IPS-15b (cell line): ENCODE measurements around the gene FAM234B.
"Not testable (repeated sequence)": the region's sequence is repeated elsewhere in the genome, so short reads cannot be mapped to it uniquely, and the experiment has no call there.

Source experiments
- H3K27me3 ChIP-seq: one replicate; pipeline ENCODE4 v1.6.1; 2013; ENCODE audit warnings: low read length; ENCODE audit not compliant: control insufficient read depth, insufficient read depth
- H3K36me3 ChIP-seq: one replicate; pipeline ENCODE4 v1.6.1; 2013; ENCODE audit warnings: low read length; ENCODE audit not compliant: control insufficient read depth, insufficient read depth
- H3K4me1 ChIP-seq: one replicate; pipeline ENCODE4 v1.6.1; 2013; ENCODE audit warnings: mild to moderate bottlenecking, low read length; ENCODE audit not compliant: control insufficient read depth, insufficient read depth
- H3K4me3 ChIP-seq: one replicate; pipeline ENCODE4 v1.5.1; 2013; ENCODE audit warnings: low read depth, low read length
- H3K9ac ChIP-seq: one replicate; pipeline ENCODE4 v1.6.1; 2013; ENCODE audit warnings: low read depth, mild to moderate bottlenecking, low read length
- H3K9me3 ChIP-seq: one replicate; pipeline ENCODE4 v1.6.1; 2013; ENCODE audit warnings: mild to moderate bottlenecking, low read length; ENCODE audit not compliant: control insufficient read depth, insufficient read depth

Gene FAM234B

DNA sequence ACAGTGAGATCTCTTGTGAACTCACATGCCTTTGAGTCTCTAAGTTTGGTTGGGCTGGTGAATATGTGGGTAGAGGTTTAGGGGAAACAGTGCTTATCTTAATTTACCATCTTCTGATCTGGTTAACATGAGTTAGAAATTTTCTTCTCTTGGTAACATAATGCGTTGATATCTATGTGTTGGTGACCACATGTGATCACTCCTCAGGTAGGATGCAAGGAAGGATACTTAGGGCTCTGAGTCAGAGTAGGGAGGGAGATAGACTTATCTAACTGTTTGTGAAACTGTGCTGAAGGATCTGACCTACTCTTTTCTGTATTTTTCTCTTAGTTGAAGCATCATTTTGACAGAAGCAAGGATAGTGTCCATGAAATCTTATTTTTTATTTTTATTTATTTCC lies 23.1 kb downstream of the FAM234B start:
- Histone ChIP-seq H3K4me1 (no peaks in the 10 kb centered on the region), H3K9ac (no peak overlapping the region), H3K9me3 (no peaks in the 10 kb centered on the region), H3K27me3 (no peaks in the 10 kb centered on the region), H3K4me3 (no peak overlapping the region), H3K36me3 (peaks cover 6% of the 10 kb centered on the region)

DNA sequence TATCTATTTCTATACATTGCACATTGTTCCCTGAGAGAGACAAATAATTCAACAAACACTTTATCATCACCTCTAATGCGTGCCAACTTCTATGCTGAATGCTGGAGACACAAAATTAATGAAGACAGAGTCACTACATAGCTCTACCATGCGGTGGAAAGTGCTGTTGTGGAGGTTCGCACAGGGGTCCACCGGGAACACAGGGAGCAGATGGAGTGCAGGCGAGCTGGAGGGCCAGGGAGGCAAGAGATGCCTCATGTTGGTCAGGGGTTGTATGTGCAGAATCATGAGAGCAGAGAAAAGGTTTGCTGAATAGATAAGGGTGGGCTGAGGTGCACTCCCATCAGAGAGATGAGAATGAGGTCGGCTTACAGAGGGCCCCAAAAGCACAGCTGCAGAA lies 25.2 kb downstream of the FAM234B start:
- no peak overlapping the region for H3K9ac ChIP-seq
- H3K9me3 ChIP-seq: no peaks in the 10 kb centered on the region
- peaks cover 6% of the 10 kb centered on the region for H3K36me3 ChIP-seq
- no peaks in the 10 kb centered on the region for H3K4me1 ChIP-seq
- H3K27me3 ChIP-seq: no peaks in the 10 kb centered on the region
- H3K4me3 ChIP-seq: no peak overlapping the region

DNA sequence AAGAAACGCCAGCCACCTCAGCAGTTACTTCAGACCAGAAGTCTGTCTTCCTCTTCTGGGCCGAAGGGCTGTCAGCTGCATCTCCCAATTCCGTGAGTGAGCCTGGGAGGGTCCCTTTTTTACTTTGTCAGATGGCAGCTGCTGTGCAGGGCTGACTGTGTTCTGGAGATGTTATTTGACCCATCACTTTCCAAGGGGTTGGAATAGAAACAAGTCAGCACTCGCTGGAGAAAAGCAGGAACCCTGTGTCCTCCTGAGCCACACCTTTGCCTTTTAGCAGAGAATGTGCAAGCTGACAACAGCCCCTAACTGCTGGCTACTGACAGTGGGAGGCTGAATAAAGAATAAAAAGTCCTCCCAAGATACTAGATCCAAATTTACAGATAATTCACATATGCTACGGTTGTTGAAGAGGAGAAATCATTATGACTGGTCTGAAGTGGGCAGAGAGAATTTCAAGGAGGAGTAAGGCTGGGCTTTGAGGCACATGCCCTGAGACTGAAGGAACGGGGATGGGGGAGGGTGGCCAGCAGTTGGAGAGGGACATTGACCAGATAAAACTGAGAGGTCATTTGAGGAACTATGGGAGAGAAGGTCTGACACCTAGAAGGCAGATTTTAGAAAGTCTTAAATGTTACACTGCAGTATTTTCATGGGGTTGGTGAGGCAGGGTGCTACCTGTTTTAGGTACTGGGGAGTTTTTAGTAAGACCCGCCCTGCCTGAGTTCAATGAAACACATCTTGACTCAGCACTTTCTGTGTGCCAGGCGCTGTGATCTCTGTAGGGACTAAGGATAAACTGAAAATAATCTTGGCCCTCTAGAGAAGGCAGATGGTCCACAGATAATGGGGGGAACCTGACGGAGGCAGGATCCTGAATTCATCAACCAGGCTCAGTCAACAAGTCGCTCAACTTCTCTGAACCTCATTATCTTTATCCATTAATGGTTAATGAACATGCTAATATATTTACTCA lies 27.4 kb downstream of the FAM234B start:
- Histone ChIP-seq H3K4me1 (peaks cover 2% of the 10 kb centered on the region), H3K9ac (no peak overlapping the region), H3K27me3 (no peaks in the 10 kb centered on the region), H3K4me3 (no peak overlapping the region), H3K36me3 (peaks cover 11% of the 10 kb centered on the region), H3K9me3 (no peaks in the 10 kb centered on the region)

DNA sequence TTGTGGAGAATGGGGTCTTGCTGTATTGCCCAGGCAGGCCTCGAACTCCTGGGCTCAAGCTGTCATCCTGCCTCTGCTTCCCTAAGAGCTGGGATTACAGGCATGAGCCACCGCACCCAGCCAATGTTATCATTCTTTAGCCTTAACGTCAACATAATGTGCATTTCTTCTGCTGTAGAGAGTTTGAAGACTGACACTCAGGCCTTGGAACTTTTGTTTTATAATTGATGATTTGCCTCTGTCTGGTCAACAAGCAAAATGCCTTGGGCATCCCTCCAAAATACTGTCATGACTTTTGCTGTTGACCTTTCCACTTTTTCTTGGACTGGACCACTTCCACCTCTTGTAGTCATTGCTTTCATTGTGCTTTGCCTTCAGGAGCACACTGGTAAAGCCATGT lies 29.0 kb downstream of the FAM234B start:
- Histone ChIP-seq H3K9me3 (no peaks in the 10 kb centered on the region), H3K9ac (no peak overlapping the region), H3K4me1 (peaks cover 2% of the 10 kb centered on the region), H3K27me3 (no peaks in the 10 kb centered on the region), H3K36me3 (peaks cover 5% of the 10 kb centered on the region), H3K4me3 (no peak overlapping the region)

DNA sequence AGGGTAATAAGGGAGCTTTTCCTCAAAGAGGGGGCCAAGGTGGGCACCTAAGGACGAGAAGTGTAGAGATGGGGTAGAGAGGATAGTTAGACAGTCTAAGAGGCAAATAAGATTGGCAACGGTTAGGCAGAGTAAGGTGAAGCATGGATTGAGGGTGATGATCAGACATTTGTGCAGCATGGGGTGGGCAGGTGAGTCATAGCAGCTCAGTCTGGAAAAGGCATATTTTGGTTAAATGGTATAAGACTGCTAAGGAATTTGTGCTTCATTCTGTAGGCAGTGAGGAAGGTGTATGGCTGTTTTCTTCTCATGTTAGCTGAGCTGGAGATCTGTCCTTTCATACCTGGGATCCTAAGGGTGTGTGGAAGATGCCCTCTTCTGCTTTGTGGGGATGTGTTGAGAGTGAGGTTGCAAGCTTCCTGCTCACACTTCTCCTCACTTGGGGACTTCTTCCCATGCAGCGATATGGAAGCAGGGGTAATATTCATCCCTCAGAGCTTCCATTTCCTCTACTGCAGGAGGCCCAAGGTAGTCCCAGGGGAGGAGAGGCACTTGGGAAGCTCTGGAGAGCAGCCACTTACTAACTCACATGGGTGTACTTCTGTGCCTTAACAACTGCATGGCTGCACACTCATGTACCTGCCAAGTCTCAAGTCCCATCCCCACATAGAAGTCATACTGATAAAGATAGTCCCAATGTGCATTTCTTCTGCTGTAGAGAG lies 30.4 kb downstream of the FAM234B start:
- H3K9ac ChIP-seq: no peak overlapping the region
- H3K9me3 ChIP-seq: no peaks in the 10 kb centered on the region
- H3K4me3 ChIP-seq: no peak overlapping the region
- peaks cover 5% of the 10 kb centered on the region for H3K4me1 ChIP-seq
- peaks cover 5% of the 10 kb centered on the region for H3K36me3 ChIP-seq
- H3K27me3 ChIP-seq: no peaks in the 10 kb centered on the region

DNA sequence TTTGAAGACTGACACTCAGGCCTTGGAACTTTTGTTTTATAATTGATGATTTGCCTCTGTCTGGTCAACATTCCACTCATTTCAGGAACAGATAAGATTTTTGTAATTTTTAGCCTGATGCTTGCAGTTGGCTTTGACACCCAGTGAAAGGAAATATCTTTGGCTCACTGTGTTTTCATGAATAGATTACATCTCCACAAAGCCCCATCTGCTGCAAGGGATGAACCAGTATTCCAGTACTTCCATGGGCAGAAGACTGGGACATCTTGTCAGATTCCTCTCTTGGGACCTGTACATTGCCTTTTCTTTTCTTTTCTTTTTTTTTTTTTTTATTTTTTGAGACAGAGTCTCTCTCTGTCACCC lies 30.9 kb downstream of the FAM234B start:
- Histone ChIP-seq H3K4me1 (peaks cover 5% of the 10 kb centered on the region), H3K9me3 (no peaks in the 10 kb centered on the region), H3K36me3 (peaks cover 5% of the 10 kb centered on the region)

DNA sequence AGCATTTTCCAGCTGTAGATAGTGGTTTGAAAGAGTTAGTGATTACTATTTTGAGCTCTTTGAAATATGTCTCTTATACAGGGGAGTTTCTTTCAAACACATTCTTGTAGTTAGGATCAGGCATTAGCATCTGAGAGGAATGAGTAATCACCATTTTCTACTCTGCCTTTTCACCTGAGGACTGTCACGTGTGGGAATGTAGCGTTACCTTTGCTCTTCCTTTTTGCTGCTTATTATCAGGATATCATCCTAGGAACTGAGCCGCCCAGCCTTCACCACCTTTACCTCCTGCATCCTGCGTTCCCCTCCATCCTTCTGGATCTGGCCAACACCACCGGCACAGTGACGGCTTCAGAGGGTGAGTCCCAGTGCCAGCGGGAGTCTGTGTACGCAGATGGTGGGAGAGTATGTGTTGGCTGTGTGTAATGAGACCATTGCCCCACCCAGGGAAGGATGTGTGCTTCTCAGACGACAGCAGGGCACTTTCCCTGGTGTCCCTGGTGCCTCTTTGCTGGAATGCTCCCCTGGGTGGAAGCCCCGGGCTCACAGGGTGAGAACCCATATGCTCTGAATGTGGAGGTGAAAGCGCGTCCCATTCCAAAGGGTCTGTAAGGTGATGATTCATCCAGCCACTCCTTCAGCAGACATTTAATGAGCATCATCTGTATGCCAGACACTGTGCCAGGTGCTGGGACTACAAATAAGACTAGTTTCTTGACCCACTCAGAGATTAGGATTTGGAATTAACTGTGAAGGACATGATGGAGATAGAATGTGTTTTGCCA lies 31.8 kb downstream of the FAM234B start:
- Histone ChIP-seq H3K27me3 (no peaks in the 10 kb centered on the region), H3K36me3 (peaks cover 5% of the 10 kb centered on the region), H3K9me3 (no peaks in the 10 kb centered on the region)

More for the DNA sequence above, 30.9 kb downstream of the FAM234B start:
- no peaks in the 10 kb centered on the region for H3K27me3 ChIP-seq
- H3K9ac ChIP-seq: no peak overlapping the region
- no peak overlapping the region for H3K4me3 ChIP-seq

DNA sequence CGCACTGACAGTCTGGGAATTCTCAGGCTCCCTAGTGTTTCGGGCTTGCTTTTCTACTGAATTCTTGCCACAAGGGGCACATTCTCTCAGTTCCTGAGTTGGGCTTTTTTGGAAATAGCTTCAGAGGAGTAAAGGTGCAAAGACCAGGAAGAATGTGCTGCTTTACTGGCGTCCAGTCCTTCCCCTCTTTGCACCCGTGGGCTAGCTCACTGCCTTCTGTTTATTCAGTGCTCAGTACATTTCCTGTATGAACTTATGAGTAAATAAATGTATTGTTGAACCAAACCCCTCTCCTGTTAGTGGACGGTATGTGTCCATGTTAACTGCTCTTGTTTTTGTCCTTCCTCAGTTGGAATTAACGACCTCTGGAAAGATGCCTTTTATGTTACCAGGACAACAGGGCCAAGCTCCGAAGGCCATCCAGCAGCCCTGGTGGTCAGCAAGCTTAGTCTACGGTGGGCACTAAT lies 35.3 kb downstream of the FAM234B start:
- Histone ChIP-seq H3K4me3 (no peak overlapping the region), H3K4me1 (peaks cover 5% of the 10 kb centered on the region), H3K36me3 (peaks cover 5% of the 10 kb centered on the region), H3K27me3 (no peaks in the 10 kb centered on the region), H3K9ac (no peak overlapping the region), H3K9me3 (no peaks in the 10 kb centered on the region)

More for the DNA sequence above, 31.8 kb downstream of the FAM234B start:
- Histone ChIP-seq H3K9ac (no peak overlapping the region), H3K4me3 (no peak overlapping the region), H3K4me1 (peaks cover 5% of the 10 kb centered on the region)

DNA sequence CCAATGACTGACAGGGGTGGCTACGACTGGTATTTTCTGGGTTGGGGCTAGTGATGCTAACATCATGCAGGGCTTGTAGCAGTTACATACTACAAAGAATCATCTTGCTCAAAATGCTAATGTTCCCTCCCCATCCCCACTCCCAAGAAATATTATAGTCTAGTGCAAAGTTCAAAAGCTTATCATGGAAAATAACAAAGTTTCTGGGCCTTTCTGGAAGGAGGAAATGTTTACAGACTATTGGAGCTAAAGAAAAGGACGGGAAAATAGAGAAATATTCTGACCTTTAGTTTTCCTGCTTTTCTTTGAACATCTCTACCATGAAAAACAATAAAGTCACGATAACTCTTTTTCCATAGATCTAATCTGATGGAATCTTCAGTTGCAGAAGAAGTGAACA lies 36.1 kb downstream of the FAM234B start:
- Histone ChIP-seq H3K36me3 (peaks cover 5% of the 10 kb centered on the region), H3K9ac (no peak overlapping the region), H3K9me3 (no peaks in the 10 kb centered on the region), H3K4me1 (peaks cover 5% of the 10 kb centered on the region), H3K4me3 (no peak overlapping the region), H3K27me3 (no peaks in the 10 kb centered on the region)

DNA sequence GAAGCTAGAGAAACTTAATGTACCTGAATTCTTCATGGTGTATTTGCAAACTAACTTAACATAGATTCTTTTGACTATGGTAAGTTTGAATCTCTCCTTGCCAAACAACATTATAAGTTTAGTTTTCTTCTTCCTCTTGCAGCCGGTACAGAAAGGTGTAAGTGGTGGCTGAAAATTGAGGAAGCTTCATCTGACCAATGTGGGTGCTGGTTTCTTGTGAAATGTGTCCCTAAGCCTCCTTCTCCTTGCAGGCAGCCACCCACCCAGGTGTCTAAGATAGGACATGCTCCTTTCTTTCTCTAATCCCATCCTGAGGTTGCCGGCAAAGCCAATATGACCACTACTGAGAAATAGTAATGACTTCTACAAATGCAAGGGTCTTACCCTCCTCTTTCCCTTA lies 38.7 kb downstream of the FAM234B start:
- peaks cover 14% of the 10 kb centered on the region for H3K4me1 ChIP-seq
- no peaks in the 10 kb centered on the region for H3K27me3 ChIP-seq
- H3K9me3 ChIP-seq: no peaks in the 10 kb centered on the region
- H3K4me3 ChIP-seq: no peak overlapping the region
- no peak overlapping the region for H3K9ac ChIP-seq
- H3K36me3 ChIP-seq: no peaks in the 10 kb centered on the region

DNA sequence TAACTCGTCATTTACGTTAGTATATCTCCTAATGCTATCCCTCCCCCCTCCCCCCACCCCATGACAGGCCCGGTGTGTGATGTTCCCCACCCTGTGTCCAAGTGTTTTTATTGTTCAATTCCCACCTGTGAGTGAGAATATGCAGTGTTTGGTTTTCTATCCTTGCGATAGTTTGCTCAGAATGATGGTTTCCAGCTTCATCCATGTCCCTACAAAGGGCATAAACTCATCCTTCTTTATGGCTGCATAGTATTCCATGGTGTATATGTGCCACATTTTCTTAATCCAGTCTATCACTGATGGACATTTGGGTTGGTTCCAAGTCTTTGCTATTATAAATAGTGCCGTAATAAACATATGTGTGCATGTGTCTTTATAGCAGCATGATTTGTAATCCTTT lies 39.5 kb downstream of the FAM234B start:
- not testable (repeated sequence) for H3K9ac ChIP-seq, H3K4me3 ChIP-seq, H3K36me3 ChIP-seq, H3K27me3 ChIP-seq, H3K9me3 ChIP-seq
- peaks cover 20% of the 10 kb centered on the region for H3K4me1 ChIP-seq
